ENCODE results near the gene APOBEC2.

The APOBEC2 gene

GRCh38 chr6:41058783-41059181, 5.8 kb downstream of the APOBEC2 start:
- no peak for DNase-seq (ENCODE audit: low read depth, low spot score)

- DNase-seq (ENCODE audit: low read depth, low spot score): no peak
Measured at GRCh38 chr6:41059556-41059955, 6.6 kb downstream of the APOBEC2 start.

- DNase-seq (ENCODE audit: low read depth, low spot score): no peak
Measured at GRCh38 chr6:41061196-41061726, 8.3 kb downstream of the APOBEC2 start.

- DNase-seq (ENCODE audit: low read depth, low spot score): no peak
Measured at GRCh38 chr6:41062056-41062455, 9.1 kb downstream of the APOBEC2 start.

GRCh38 chr6:41063884-41064285, 10.9 kb downstream of the APOBEC2 start:
- DNase-seq (ENCODE audit: low read depth, low spot score): no peak

- DNase-seq (ENCODE audit: low read depth, low spot score): no peak
Measured at GRCh38 chr6:41064841-41065240, 11.8 kb downstream of the APOBEC2 start.

- no peak for DNase-seq (ENCODE audit: low read depth, low spot score)
Measured at GRCh38 chr6:41065550-41066026, 12.6 kb downstream of the APOBEC2 start.

GRCh38 chr6:41066867-41067304, 13.9 kb downstream of the APOBEC2 start:
- peak; percentile 77 for DNase-seq (ENCODE audit: low read depth, low spot score)

GRCh38 chr6:41071501-41071922, 18.5 kb downstream of the APOBEC2 start:
- DNase-seq (ENCODE audit: low read depth, low spot score): no peak

GRCh38 chr6:41071923-41072835, 19.2 kb downstream of the APOBEC2 start, which contains the start of gene OARD1:
Gene OARD1 (minus strand): TSS chr6:41072356. CDS start chr6:41071634, 722 bp downstream.
- peak; percentile 98 for DNase-seq (ENCODE audit: low read depth, low spot score)

- DNase-seq (ENCODE audit: low read depth, low spot score): no peak
Measured at GRCh38 chr6:41072836-41073202, 19.8 kb downstream of the APOBEC2 start, which contains the start of gene NFYA. Gene NFYA (plus strand): TSS chr6:41072974. CDS start chr6:41079090, 6,116 bp downstream.

GRCh38 chr6:41073203-41073967, 20.4 kb downstream of the APOBEC2 start:
- DNase-seq (ENCODE audit: low read depth, low spot score): peak; percentile 41

GRCh38 chr6:41073968-41074691, 21.1 kb downstream of the APOBEC2 start:
- DNase-seq (ENCODE audit: low read depth, low spot score): no peak

- no peak for DNase-seq (ENCODE audit: low read depth, low spot score)
Measured at GRCh38 chr6:41074692-41075436, 21.9 kb downstream of the APOBEC2 start.

- no peak for DNase-seq (ENCODE audit: low read depth, low spot score)
Measured at GRCh38 chr6:41075651-41076626, 22.9 kb downstream of the APOBEC2 start.

- no peak for DNase-seq (ENCODE audit: low read depth, low spot score)
Measured at GRCh38 chr6:41077536-41077935, 24.5 kb downstream of the APOBEC2 start.

GRCh38 chr6:41078101-41078500, 25.1 kb downstream of the APOBEC2 start:
- no peak for DNase-seq (ENCODE audit: low read depth, low spot score)

- DNase-seq (ENCODE audit: low read depth, low spot score): no peak
Measured at GRCh38 chr6:41079080-41079479, 26.1 kb downstream of the APOBEC2 start.

- no peak for DNase-seq (ENCODE audit: low read depth, low spot score)
Measured at GRCh38 chr6:41080621-41081020, 27.6 kb downstream of the APOBEC2 start.

Data from smooth muscle cell of the brain vasculature (primary cell).